ENCODE data around the gene ASNS.
"Not testable (repeated sequence)": the region's sequence is repeated elsewhere in the genome, so short reads cannot be mapped to it uniquely, and the experiment has no call there.

Gene ASNS, protein sequence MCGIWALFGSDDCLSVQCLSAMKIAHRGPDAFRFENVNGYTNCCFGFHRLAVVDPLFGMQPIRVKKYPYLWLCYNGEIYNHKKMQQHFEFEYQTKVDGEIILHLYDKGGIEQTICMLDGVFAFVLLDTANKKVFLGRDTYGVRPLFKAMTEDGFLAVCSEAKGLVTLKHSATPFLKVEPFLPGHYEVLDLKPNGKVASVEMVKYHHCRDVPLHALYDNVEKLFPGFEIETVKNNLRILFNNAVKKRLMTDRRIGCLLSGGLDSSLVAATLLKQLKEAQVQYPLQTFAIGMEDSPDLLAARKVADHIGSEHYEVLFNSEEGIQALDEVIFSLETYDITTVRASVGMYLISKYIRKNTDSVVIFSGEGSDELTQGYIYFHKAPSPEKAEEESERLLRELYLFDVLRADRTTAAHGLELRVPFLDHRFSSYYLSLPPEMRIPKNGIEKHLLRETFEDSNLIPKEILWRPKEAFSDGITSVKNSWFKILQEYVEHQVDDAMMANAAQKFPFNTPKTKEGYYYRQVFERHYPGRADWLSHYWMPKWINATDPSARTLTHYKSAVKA

DNA sequence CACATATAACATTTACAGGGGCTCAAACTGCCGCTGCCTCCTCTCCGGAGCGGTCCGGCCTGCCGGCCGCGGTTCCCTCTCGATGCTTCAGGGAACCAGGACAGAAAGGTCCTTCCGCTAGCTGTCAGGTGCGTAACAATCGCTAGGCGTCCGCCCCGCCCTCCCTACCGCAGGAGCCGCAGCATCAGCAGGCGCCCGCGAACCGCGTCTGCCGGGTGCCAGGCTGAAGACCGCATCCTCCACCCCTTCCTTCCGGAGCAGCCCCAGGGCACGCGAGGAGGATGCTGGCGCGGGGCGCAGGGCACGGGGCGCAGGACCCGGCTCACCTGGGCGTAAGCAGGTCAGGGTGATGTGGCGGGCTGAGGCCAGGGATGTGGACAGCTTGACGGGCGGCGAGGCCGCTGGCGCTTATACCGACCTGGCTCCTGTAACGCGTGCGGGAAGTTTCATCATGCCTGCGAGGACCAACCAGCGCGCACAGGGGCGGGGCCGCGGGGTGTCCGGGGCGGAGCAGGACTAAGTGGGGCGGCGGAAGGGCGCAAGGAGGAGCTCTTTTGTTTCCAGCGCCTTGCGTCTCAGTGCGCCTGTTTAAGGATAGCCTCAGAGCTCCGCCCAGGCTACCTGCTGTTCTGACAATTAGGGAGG lies at the start of gene ASNS:
Gene ASNS (minus strand): TSS at position 384 of the 645 bp plus-strand sequence. CDS start 3,252 bp downstream, outside the sequence.
- DNase-seq: peak; percentile 85

DNA sequence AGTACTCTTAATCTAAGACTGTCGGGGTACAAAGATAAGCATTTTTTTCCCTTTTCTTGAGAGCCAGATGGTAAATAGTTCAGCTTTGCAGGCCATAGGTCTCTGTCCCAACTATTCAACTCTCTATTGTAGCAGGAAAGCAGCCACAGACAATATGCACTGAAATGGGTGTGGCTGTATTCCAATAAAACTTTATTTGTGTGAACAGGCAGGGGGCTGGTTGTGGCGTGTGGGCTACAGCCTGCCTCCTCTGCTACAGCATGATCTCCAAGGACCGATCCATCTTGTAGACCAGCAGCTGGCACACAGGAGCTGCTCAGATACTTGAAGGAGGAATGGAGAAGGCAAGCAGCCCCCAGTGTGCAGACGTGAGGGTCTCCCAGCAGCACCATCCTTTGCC lies 49.0 kb upstream of the ASNS start:
- not testable (repeated sequence) for DNase-seq

DNA sequence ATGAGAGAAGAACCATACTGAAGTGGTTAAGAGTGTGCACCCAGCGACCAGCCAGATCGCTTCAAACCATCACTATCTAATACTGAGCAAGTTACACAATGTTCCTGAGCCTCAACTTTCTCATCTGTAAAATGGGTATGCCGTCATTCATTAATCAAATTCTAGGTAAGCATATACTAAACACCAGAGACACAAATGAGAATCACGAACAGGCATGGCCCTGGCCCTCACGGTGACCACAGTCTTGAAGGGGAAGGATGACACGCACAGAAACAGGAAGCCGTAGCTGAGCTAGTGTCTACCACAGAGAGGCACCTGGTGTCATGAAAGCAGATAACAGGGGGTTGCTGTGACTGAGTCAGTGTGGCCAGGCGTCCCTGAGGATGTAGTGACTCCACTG lies 43.1 kb upstream of the ASNS start:
- not testable (repeated sequence) for DNase-seq

DNA sequence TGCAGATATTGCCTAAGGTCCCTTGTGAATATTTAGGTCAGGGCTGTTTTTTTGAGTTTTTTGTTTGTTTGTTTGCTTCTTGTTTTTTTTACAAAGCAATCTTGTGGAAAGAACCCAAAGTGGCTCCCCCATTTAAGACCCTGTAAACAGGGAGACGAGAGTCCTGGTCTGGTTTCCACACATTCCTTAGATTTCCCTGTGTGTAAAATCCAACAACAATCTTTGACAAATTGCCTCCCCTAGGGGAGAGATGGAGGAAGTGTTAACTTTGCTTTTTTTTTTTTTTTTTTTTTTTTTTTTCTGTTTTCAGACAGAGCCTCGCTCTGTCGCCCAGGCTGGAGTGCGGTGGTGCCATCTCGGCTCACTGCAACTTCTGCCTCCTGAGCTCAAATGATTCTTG lies 40.1 kb upstream of the ASNS start:
- DNase-seq: not testable (repeated sequence)

DNA sequence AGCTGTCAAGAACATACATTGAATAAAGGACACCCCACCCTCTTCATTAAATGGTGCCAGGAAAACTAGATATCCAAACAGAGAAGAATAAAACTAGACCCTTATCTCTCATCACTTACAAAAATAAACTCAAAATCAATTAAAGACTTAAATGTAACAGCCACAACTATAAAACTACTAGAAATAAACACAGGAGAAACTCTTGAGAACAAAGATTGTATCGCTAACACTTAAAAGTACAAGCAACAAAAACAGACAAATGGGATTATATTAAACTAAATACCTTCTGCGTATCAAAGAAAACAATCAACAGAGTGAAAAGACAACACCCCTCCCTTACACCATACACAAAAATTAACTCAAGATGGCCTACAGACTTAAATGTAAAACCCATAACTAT lies 24.7 kb upstream of the ASNS start:
- not testable (repeated sequence) for DNase-seq

DNA sequence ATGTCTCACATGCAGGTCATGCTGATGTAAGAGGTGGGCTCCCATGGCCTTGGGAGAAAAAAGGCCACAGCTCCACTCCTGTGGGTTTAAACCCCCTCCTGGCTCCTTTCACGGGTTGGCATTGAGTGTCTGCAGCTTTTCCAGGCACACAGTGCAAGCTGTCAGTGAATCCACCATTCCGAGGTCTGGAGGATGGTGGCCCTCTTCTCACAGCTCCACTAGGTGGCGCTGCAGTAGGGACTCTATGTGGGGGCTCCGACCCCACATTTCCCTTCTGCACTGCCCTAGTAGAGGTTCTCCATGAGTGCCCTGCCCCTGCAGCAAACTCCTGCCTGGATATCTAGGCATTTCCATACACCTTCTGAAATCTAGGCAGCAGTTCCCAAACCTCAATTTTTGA lies 19.5 kb upstream of the ASNS start:
- not testable (repeated sequence) for DNase-seq

DNA sequence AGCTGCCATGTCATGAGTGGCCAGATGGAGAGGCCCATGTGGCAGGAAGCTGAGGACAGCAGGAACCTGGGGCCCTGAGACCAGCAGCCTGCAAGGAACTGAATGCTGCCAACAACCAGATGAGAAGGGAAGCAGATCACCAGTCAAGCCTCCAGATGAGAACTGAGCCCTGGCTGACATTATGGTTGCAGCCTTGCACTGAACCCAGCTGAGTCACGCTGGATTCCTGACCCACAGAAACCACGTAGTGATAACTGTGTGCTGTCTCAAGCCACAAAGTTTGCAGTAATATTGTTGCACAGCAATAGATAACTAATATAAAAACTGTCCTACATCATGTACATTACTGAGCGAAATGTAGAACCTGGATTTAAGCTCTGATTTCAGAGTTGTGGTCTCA lies 7.3 kb upstream of the ASNS start:
- not testable (repeated sequence) for DNase-seq

DNA sequence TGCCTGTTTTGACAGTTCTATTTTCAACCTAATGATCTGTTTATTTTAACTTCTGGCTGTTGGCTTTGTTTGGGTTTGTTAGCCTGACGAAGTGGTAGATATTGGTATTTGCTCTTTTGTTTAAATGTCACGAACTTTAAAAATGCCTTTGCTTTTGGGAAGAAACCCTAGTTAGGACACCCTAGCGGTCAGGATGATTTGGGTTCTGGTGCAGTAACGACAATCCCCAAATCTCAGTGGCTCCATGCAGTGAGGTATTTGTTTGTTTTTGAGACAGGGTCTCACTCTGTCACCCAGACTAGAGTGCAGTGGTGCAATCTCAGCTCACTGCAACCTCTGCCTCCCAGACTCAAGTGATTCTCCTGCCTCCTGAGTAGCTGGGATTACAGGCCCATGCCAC lies 2.7 kb upstream of the ASNS start:
- not testable (repeated sequence) for DNase-seq

DNA sequence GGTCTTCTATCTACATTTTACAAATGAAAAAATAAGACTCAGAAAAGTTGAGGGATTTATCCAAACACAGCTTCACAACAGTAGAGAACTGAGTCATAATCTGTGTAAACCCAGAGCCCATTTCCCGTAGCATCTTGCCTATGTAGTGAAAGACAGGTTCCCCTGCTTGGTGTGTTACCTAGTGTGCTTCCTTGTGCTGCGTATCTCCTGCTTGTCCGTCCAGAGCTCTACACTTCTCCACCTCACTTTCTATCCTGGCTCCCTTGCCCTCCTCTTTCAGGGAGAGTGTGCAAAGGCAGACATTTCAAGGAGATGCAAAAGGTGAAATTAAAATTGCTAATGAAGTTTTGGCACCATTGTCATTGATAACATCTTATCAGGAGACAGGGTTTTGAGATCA lies 1.4 kb upstream of the ASNS start:
- DNase-seq: no peak

DNA sequence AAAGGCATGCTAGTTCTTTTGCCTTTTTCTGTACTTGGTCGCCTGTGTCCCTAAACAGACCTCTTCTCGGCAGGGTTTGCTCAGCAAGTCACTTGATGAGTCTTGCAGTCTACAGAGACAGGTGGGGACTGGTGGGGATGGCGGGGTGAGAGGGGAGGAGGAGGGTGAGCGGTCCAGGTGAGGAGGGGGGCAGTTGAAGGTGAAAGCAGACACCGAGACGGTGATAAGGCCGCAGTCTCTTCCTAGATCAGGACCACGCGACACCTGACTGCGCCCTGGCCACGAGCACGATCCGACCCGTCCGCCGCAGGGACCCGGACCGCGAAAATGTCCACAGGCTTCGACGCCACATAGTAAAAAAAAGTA lies 566 bp downstream of the ASNS start:
- DNase-seq: no peak

DNA sequence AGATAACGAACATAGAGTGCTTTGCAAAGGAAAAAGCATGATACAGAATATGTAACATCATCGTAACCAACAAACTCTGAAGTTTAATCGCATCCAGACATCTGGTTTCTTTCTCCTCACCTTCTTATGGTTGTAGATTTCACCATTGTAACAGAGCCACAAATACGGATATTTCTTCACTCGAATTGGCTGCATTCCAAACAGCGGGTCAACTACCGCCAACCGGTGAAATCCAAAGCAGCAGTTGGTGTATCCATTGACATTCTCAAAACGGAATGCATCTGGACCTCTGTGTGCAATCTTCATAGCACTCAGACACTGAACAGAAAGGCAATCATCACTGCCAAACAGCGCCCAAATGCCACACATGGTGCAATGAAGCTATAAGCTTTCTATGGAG lies 3.4 kb downstream of the ASNS start:
- no peak for DNase-seq

DNA sequence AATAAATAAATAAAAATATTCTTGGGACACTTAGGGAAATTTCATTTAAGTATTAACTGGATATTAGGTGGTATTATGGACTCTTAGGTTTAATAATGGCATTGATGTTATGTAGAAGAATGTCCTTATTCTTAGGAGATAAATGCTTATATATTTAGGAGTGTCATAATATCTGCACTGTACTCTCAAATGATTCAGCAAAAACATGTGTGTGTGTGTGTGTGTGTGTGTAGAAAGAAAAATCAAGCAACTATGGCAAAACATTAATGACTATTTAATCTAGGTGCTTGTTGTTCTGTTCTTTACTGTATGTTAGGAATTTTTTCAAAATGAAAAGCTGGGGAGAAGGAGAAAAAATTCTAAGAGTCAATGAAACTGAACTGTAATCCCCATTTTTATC lies 3.9 kb downstream of the ASNS start:
- no peak for DNase-seq

DNA sequence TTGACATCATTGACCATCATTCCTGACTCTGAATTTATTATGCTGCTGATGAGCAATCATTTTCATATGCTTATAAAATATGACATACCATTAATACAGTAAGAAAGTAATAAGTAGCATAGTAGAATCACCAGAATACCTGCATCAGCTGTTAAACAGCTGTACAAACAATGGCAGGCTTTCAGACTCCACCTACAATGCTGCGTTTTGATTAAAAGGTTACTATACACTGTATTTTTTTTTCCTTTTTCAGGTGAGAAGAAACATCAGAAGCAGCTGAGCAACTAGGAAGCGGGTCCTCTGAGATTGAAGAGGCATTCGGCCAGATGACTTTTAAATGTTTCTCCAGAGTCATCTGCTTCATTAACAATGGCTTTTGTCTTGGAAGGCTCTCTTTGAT lies 7.1 kb downstream of the ASNS start:
- no peak for DNase-seq

DNA sequence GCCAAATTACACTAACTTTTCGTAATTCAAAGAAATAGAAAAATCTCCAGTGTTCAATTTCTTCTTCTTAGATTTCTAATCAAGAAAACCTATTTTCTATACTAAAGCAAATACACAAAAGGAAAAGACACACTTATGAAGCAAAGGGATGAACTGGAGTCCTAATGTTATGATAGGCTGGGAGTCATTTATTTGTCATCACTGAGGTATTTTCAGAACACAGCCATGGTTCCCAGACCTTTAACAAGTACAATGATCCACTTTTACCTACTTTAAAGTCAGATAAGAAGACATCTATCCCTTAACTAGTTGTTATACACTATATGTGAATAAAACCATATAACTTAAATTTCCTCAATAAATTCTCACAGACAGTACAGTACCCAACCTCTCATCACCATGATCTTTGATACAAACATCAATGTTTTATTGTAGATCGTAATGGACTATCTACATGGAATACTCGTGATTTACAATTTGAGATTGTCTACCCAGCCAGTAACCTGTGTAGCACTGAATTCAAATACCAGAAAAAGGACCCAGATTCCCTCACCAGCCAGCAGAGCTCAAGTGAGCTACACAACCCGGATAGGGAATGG lies 12.5 kb downstream of the ASNS start:
- no peak for DNase-seq

DNA sequence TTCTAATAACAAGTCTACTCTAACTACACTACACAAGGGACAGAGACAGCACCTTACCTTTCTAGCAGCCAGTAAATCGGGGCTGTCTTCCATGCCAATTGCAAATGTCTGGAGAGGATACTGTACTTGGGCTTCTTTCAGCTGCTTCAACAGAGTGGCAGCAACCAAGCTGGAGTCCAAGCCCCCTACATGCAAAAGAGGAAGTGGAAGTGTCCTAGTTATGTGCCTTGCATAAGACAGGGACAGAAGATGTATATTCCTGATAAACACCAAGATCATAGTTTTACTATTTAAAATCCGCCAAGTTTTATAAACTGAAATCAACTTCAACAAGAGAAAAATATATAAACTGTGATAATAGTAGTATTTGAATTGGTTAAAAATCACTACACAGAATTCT lies 14.0 kb downstream of the ASNS start:
- DNase-seq: no peak

DNA sequence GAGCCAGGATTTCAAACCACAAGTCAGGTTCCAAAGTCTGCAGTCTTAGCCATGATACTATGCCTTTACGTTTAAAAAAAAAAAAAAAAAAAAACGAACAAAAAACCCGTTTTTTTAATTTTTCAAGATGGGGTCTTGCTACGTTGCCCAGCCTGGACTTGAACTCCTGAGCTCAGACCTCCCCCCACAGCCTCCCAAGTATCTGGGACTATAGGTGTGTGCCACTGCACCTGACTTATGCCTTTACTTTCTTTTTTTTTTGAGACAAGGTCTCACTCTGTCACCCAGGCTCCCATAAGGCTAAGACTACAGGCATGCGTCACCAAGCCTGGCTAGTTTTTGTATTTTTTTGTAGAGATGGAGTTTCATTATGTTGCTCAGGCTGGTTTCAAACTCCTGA lies 14.7 kb downstream of the ASNS start:
- no peak for DNase-seq

DNA sequence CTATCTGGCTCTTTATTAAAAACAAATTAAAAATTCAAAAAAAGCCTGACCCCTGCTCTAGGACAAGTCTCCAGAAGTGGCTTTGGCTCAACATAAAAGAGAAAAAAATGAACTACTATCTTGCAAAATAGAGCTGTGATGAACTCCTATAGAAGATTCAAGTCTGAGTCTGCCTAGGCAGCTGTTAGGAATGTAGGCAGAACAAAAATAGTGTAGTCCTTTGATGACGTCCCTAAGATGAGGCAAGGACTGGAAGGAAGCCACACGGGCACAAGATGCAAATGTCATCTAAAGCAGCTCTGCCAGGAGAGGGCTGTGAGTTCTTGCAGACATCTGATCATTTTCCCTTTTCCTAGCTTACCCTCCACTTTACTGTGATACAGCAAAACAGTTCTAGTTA lies 20.5 kb downstream of the ASNS start:
- no peak for DNase-seq

DNA sequence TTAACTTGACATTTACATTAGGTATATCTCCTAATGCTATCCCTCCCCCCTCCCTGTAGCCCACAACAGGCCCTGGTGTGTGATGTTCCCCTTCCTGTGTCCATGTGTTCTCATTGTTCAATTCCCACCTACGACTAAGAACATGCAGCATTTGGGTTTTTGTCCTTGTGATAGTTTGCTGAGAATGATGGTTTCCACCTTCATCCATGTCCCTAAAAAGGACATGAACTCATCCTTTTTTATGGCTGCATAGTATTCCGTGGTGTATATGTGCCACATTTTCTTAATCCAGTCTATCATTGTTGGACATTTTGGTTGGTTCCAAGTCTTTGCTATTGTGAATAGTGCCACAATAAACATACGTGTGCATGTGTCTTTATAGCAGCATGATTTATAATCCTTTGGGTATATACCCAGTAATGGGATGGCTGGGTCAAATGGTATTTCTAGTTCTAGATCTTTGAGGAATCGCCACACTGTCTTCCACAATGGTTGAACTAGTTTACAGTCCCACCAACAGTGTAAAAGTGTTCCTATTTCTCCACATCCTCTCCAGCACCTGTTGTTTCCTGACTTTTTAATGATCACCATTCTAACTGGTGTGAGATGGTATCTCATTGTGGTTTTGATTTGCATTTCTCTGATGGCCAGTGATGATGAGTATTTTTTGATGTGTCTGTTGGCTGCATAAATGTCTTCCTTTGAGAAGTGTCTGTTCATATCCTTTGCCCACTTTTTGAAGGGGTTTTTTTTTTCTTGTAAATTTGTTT lies 21.8 kb downstream of the ASNS start:
- DNase-seq: not testable (repeated sequence)

DNA sequence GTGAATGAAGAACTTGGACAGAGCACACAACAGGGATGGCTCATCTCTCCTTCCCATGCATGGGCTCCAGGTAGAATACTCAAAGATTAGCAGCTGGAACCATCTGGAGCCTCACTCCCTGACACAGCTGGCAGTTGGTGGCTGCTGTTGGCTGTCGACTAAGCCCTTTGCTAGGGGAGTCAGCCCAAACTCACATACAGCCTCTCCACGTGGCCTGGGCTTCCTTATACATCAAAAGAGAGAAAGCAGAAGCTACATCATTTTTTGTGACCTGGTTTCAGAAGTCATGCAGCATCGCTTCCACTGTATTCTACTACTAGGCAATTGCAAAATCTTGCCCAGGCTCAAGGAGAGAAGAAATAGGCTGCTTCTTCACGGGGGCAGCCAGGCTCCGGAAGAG lies 24.4 kb downstream of the ASNS start:
- DNase-seq: no peak

DNA sequence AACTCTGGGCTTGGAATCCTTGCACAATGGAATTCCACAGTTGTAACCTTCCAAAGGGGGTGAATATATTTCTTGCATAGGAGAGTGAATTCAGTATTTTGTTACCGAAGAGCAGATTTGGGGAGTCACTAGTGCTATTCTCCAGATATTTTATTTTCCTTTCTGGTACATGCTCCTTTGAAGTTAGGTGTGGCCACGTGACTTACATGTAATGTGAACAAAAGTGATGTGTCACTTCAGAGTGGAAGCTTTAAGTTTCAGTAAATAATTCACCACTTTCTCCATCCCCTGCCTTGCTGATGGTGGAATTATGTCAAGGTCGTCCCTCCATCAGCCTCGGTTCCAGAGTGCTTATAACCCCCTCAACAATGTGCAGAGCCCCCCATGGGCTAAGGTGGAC lies 25.3 kb downstream of the ASNS start:
- DNase-seq: no peak

DNA sequence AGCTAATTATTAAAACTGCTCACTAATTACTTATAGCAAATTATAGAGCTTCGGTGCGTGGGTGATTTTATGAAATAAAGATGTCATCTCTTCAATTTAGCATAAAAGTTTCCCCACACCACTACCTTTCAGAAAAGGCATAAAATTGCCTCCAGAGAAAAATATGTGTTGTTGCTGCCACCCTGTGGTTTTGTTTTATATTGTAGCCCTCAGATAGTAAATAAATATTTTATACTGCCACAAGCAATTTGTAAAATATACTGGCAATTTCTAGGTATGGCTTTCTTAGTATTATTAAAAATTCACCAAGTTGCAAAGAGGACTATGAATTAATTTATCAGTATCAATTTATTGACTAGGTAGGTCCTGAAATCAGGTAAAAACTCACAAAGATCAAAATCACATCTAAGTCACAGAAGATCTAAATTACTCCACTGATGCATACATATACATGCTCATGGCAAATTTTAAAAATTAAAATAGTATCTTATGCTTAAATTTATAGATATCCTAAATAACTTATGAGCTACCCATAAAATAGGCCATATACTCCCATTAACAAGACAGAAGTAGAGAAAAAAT lies 26.5 kb downstream of the ASNS start:
- DNase-seq: no peak

DNA sequence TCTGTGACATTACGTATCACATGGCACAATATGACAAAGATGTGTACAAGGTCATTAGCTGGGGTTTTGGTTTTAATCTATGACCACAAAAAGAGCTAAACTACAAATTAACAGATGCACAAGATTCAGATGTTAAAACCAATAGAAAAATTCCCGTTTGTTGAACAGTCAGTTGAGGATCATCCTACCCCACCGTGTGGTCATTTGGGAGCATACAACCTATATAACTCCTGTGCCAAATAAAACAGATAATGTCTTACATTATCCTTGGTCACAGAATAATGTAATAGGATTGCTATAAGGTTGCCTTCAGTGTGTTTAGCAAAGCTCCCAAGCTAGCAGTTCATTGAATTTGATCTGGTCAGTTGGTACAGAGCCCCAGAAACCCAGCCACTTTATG lies 28.2 kb downstream of the ASNS start:
- no peak for DNase-seq

Measured in amniotic stem cell (primary cell).